HG03469 (cell line): ENCODE results near the gene PDRG1.
"Not testable (repeated sequence)": the region's sequence is repeated elsewhere in the genome, so short reads cannot be mapped to it uniquely, and the experiment has no call there.

Experiments
- ATAC-seq: cut with Tn5 transposase; IDR thresholded peaks from one replicate; pipeline ENCODE4 v1.9.1; 2021; ENCODE audit warnings: mild to moderate bottlenecking, moderate library complexity, moderate number of reproducible peaks; ENCODE audit not compliant: unreplicated experiment

Gene PDRG1

DNA sequence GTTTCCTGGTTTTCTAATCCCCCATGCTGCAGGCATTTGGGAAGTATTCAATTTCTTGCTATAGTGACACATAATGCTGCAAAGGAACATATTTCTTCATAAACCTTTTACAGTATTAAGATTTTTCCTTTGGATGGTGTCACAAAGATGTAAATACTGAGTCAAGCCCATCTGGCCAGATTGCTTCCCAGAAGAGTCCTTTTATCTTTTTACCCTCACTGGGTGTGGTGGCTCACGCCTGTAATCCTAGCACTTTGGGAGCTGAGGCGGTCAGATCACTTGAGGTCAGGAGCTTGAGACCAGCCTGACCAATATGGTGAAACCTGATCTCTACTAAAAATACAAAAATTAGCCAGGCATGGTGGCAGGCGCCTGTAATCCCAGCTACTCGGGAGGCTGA lies 22.2 kb downstream of the PDRG1 start:
- not testable (repeated sequence) for ATAC-seq

DNA sequence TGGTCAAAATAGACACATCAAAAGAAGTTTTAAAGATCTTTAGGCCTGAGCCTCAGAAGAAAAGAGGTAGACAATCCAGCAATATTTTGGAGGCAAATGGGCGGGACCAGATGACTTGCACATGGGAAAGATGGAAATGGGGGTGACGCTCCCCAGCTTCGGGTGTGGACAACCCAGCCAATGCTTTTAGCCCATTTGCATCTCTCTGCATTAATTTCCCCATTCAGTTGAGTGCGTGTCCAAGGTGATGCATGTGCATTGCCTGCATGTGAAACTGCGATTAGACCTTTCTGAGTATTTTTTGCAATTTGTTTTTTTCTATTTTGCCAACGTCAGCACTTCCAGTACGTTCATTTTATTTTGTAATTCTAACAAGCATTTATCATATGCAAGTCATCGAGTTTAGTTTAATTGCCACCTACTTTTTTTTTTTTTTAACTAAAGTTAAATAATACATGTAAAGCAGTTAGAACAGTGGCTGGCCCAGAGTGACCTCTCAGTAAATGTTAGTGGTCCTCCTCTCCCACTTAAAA lies 24.2 kb downstream of the PDRG1 start:
- ATAC-seq, result no peak

DNA sequence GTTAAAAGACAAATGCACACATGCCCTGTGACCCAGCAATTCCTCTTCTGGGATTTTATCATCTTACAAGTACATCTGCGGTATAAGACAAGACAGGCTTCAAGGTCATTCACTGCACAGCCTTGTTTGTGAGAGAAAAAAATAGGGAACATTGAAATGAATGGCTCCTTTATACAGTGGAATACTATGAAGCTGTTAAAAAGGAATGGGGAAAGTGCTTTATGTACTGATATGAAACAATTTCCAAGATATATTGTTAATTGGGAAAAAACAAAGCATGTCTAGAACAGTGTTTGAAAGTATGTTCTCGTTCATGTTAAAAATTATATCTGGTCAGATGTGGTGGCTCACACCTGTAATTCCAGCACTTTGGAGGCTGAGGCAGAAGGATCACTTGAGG lies 25.4 kb downstream of the PDRG1 start:
- ATAC-seq, result no peak

DNA sequence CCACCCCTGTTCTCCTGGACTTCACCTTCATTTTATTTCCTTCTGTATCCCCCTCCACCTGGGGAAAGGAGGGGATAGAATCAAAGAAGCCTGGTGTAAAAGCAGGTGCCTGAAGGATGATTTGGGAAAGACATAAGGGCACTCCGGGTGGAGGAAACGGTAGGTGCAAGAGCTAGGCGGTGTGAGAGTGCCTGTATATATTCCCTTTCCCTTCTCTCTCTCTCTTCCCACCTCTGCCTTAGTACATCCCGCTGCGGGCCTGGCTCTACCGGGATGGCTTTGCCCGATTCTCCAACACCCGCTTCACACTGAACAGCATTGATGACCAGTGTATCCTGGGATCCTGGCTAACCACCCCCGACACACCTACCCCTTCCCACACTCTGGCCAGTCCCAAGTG lies 26.2 kb downstream of the PDRG1 start:
- no peak for ATAC-seq

DNA sequence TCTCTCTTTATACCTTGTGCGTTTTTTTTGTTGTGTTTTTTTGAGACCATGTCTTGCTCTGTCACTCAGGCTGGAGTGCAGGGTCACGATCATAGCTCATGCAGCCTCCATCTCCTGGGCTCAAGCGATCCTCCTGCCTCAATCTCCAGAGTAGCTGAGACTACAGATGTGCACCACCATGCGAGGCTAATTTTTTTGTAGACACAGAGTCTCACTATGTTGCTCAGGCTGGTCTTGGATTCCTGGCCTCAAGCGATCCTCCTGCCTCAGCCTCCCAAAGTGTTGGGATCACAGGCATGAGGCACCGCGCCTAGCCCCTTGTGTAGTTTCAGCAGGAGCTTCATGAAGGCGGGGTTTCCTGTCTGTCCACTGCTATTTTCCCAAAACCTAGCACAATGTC lies 27.3 kb downstream of the PDRG1 start:
- ATAC-seq, result no peak

DNA sequence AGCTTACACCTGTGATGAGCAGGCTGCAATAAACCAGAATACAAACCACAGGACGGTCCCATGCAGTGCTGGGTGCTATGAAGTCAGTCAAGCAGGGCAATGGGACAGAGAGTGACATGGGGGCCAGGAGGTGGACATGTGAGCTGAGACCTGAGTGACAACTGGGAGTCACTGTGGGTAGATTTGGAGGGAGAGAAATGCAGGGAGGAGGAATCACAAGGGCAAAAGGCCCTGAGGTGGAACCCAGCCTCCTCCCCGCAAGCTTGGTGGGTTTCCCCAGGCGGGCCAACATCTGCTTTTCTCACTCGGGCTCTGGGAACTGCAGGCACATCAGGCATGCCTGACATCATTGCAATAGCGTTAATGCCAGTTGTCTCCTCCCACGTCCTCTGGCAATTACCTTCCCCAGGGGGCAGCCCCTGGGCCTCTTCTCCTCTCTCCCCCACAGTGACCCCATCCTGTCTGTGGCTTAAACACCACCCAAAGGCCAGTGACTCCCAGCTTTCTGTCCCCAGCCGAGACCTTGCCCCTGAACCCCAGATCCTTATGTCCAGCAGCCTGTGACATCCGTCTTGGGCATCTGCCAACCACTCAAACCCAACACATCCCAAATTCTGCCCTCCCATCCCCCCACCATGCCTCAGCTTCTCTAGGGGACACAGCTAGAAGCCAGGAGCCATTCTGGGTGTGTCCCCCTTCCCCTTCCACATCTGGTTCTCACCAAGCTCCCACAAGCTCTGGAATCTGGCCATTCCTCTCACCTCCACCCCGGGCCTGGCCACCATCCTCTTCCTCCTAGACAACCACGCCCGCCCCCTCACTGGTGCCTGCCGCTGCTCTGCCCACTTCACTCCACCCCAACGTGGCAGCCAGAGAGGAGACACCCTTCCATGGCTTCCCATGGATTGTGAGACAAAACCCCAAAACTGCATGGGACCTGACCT lies 28.2 kb downstream of the PDRG1 start:
- no peak for ATAC-seq

DNA sequence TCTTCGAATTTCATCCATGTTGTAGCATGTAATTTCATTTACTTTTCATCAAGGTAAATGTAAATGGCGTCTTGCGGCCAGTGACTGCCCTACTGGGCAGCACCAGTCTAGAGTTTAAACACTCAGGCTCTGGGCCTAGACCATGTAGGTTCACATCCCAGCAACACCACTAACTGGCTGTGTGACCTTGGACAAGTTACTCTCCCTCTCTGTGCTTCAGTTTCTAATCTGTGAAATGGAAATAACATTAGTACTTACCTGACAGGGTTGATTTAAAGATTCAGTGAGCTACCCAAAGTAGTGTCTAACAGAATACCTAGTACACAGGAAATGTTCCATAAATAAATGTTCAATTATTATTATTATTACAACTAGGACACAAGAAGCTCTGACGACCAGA lies 29.3 kb downstream of the PDRG1 start:
- no peak for ATAC-seq

DNA sequence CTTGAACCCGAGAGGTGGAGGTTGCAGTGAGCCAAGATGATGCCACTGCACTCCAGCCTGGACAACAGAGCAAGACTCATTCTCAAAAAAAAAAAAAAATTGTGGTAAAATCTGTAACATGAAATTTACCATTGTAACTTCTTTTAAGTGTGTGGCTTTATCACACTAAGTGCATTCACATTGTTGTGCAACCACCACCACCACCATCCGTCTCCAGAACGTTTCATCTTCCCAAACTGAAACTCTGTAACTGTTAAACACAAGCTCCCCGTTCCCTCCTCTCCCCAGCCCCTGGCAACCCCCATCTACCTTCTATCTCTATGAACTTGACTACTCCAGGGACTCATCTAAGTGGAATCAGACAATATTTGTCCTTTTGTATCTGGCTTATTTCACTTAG lies 29.7 kb downstream of the PDRG1 start:
- no peak for ATAC-seq

DNA sequence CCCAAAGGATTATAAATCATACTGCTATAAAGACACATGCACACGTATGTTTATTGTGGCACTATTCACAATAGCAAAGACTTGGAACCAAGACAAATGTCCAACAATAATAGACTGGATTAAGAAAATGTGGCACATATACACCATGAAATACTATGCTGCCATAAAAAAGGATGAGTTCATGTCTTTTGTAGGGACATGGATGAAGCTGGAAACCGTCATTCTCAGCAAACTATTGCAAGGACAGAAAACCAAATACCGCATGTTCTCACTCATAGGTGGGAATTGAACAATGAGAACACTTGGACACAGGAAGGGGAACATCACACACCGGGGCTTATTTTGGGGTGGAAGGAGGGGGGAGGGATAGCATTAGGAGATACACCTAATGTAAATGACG lies 30.4 kb downstream of the PDRG1 start:
- ATAC-seq, result not testable (repeated sequence)

DNA sequence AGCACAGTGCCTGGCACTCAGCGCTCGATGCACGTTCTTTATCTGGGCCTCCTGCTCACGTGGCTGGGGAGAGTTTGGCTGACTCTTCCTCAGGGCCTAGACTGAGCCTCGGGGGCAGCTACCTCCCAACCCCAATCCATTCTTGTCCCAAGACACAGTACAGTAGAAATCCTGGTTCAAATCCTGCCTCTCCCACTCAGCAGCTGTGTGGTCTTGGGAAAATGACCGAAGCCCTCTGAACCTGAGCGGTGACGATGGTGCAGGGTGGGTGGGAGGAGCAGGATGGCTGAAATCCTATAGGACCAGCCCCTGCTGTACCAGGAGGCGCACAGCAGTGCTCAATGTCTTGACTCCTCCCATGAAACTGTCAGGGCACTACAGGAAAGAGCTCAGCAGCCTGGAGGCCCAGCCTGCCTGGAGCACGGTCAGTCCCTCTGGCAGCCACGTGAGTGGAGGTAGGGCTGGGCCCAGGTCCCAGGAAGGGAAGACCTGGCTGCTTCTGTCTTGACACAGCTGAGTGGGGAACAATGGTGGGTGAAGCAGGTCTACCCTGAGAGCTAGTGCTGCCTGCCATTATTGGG lies 31.5 kb downstream of the PDRG1 start:
- no peak for ATAC-seq

DNA sequence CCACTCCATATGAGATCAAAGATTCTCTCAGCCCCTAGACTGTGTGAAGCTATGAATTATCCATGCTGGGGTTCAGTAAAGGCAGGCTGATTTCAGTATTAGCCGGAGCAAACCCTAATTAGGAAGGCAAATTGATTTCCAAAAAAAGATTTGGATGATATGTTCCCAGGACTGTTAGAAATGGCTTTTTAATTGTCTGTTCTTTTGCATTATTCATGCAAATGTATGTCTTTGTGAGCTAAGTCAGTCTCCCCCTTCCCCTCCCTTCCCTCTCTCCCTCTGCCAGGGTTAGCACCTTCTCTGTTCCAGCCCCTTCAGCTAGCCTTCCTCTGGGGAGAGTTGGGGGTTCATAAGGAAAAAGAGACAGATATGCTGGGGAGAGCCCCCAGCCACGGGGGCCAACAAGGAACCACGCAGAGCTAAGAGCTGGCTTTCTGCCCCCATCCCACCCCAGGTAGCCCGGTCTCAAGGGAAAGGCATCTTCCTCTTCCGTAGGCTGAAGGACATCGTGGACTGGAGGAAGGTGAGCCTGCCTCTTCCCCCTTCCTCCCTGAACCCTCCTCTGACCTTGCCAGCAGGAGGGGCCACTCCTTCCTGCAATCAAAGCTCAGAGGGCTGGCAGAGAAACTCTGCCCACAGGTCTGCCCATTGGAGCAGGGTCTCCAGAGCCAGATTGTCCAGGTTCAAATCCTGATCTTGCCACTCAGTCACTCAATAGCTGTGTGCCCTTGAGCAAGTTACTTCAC lies 32.3 kb downstream of the PDRG1 start:
- no peak for ATAC-seq

DNA sequence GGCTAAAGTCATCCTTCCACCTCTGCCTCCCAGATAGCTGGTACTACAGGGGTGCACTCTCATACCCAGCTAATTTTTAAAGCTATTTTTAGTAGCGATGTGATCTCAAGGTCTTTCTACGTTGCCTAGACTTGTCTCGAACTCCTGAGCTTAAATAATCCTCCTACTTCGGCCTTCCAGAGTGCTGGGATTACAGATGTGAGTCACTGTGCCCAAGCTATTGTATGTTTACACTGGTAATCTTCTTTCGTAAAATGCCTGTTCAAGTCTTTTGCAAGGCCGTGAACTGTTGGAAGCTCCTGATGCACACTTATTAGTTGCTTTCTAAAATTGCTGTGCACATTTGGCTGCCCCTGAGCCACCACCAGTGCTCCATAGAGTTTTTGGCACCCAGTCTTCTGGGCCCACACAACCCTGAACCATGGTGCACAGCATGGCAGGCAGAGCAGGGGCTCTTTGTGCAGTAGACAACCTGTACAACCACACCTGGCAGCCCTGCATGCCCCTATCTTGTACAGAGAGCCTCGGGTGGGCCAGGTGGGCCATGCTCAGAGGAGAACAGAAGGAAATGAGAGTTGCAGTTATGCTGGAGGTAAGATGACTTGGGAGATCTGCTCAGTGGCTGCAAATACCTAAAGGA lies 33.3 kb downstream of the PDRG1 start:
- ATAC-seq, result no peak

DNA sequence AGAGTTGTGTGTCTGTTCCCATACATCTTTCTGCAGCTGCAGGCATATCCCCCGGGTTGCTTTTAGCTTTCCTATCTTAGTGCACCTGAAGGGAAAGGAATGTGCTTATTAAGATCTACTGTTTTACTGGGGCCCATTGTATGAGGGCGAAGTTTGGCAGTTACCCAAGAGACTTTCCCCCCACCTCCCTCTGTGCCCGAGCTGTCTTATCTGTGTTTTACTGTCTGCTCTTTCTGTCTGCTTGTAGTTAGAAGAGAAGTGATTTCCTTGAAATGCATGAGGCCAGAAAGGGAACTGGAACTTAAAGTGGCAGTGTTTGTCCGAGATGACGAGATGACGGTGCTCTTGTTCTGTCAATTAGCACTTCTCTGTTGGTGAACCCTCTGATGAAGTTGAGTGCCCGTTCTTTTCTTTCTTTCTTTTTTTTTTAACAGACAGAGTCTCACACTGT lies 33.9 kb downstream of the PDRG1 start:
- not testable (repeated sequence) for ATAC-seq

DNA sequence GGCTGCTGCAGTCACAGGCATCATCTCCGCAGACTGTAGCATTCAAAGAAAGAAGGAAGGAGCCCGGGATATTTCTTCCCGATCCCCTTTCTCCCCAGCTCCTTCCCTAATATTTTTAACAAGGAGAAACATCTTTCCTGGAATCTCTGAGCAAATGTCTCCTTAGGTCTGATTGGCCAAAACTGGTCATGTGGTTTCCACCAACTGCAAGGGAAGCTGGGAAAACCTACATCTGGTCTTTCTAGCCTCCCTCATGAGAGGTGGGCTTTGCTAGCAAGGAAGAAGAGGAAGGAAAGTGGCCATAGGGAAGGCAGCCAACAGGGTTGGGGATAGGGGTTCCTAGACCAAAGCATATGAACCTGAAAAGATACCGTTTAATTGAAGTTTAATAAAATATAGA lies 35.1 kb downstream of the PDRG1 start:
- ATAC-seq, result no peak

DNA sequence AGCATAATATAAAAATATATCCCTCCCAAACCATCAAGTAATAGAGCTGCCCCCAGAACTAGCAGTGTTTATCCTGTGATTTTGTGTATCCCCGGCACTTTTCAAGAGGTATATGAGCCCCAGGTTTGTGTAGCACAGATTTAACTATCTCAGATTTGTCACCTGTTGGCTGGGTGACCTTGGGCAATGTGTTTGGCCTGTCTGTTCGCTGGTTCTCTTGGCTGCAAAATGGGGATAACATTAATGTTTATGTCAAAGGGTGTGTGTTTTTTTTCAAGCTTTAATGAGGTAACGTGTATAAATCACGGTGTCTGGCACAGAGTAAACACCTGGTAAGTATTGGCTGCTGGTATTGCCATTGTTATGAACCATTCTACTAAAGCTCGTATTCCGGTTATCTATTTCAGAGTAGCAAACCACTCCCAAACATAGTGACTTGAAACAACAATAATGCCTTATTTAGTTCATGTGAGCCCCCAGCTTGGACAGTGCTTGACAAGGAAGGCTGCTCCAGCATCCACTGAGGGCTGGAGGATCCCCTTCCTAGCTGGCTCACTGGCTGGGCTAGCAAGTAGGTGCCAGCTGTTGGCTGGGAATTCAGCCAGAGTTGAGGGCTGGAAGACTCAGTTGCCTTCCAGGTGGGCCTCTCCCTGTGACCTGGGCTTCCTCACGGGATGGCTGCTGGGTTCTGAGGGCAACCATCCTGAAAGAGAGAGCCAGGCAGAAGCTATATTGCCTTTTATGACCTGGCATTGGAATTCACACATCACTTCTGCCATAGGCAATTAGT lies 36.2 kb downstream of the PDRG1 start:
- no peak for ATAC-seq

DNA sequence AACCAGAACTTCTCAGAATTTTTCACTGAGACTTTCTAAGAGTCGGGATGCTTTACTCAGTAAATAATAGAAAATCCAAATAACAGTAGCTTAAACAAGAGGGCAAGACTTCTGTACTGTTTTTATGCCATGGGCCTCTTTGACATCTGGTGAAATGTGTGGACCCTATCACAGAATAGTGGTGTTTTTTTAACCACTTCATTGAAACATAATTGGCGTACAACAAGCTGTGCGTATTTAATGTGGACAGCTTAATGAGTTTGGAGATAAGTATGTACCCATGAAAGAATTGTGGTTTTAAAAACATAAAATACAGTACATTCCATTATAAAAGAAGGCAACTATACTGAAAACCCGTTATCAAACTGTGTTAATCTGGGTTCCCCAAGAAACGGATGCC lies 37.7 kb downstream of the PDRG1 start:
- ATAC-seq, result no peak

DNA sequence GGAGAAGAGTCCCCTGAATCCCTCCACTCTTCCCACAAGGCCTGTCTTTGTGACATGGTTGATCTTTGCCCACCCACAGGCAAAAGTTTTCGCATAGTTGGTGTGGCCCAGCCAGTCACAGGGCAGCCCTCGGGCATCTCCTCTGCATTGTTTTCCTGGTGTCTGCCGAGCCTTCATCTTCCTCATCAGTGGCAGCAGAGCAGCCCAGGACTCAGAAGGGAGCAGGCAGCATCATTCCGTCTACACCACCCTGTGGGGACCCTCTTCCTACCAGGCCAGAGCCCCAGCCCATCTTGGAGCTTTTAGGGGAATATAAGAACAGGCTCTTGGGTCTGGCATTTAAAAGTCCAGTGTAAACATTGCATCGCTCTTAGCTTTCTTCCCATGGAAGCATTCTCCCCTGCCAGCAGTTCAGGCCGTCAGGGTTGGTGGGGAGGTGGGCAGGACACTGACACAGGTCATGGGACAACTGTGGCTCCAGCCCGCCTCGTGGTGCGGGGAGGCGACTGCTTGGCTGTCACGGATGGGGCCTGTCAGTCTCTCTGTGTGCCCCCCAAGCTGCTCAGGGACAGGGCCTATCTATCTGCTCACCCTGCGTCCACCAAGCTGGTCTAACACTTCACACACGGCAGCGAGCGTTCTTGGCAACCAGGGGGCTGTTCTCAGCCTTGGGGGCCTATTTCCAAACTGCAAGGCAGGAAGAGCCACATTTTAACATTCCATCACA lies 38.3 kb downstream of the PDRG1 start:
- ATAC-seq, result no peak

DNA sequence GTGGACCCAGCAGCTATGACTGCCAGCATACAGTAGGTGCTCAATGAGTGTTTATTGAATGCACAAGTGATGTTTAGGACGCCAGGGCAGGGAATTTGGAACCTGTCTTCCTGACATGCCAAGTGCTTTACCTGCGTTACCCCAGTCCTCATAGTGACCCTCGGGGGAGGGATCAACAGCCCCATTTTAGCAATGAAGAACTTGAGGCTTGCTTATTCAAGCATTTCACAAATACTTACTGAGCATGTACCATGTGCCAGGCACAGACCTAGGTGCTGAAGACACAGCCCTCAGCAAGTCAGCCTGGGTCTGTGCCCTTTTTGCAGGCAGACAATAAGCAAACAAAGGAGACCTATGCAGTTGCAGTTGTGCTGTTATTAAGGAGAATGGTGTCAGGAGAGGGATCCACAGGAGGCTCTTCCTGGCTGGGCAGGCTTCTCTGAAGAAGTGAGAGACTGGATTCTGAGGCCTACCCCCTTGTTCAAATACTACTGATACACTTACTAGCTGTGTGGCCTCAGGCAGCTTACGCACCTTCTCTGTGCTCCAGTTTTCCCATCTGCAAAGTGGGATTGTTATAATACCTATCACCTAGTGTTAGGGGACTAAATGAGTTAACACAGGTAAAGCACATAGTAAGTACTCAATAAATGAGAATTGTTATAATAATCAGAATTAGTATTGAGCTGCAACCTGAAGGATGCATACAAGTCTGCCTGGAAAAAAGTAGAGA lies 41.6 kb downstream of the PDRG1 start:
- ATAC-seq, result no peak
